ENCODE measurements around the gene MTUS2.
A peak's percentile ranks its signal among the peaks of the same experiment; 100 is the strongest.

Gene MTUS2

GRCh38 chr13:29494520-29494919, 674.4 kb downstream of the MTUS2 start:
- no peak for DNase-seq

GRCh38 chr13:29496241-29496712, 676.1 kb downstream of the MTUS2 start:
- DNase-seq = peak; percentile 70

- DNase-seq = no peak
Observed at GRCh38 chr13:29497137-29497654, 677.1 kb downstream of the MTUS2 start.

- no peak for DNase-seq
Observed at GRCh38 chr13:29498426-29499040, 678.4 kb downstream of the MTUS2 start.

- no peak for DNase-seq
Observed at GRCh38 chr13:29499506-29500165, 679.5 kb downstream of the MTUS2 start.

GRCh38 chr13:29500386-29500785, 680.2 kb downstream of the MTUS2 start:
- no peak for DNase-seq

- peak; percentile 19 for DNase-seq
Observed at GRCh38 chr13:29501674-29502073, 681.5 kb downstream of the MTUS2 start.

GRCh38 chr13:29502391-29503008, 682.4 kb downstream of the MTUS2 start:
- no peak for DNase-seq

- peak; percentile 19 for DNase-seq
Observed at GRCh38 chr13:29503041-29503837, 683.1 kb downstream of the MTUS2 start.

- no peak for DNase-seq
Observed at GRCh38 chr13:29504691-29505090, 684.6 kb downstream of the MTUS2 start.

- DNase-seq = no peak
Observed at GRCh38 chr13:29505511-29505910, 685.4 kb downstream of the MTUS2 start.

- DNase-seq = no peak
Observed at GRCh38 chr13:29505950-29506349, 685.8 kb downstream of the MTUS2 start.

GRCh38 chr13:29507356-29507755, 687.2 kb downstream of the MTUS2 start:
- no peak for DNase-seq

- DNase-seq = peak; percentile 87
Observed at GRCh38 chr13:29508130-29508875, 688.2 kb downstream of the MTUS2 start.

- DNase-seq = no peak
Observed at GRCh38 chr13:29508876-29509252, 688.7 kb downstream of the MTUS2 start.

- DNase-seq = no peak
Observed at GRCh38 chr13:29509999-29510589, 690.0 kb downstream of the MTUS2 start.

GRCh38 chr13:29510651-29511084, 690.5 kb downstream of the MTUS2 start:
- no peak for DNase-seq

GRCh38 chr13:29511106-29511796, 691.1 kb downstream of the MTUS2 start:
- no peak for DNase-seq

GRCh38 chr13:29511980-29512379, 691.8 kb downstream of the MTUS2 start:
- DNase-seq = no peak

GRCh38 chr13:29513002-29513980, 693.2 kb downstream of the MTUS2 start:
- no peak for DNase-seq
